GM19099 (cell line): ENCODE results near the gene RGS7.

ENCODE experiments used
- POLR2A ChIP-seq: IDR thresholded peaks from 3 replicates; pipeline ENCODE4 v1.6.1; 2011; ENCODE audit warnings: low read depth; ENCODE audit not compliant: insufficient read length; ENCODE audit errors: extremely low read depth

RGS7 gene

GRCh38 chr1:240909701-240910457 lies 447.1 kb downstream of the RGS7 start:
- no peak for TF ChIP-seq POLR2A

- no peak for TF ChIP-seq POLR2A
Measured at GRCh38 chr1:240906477-240906876, 450.5 kb downstream of the RGS7 start.

DNA sequence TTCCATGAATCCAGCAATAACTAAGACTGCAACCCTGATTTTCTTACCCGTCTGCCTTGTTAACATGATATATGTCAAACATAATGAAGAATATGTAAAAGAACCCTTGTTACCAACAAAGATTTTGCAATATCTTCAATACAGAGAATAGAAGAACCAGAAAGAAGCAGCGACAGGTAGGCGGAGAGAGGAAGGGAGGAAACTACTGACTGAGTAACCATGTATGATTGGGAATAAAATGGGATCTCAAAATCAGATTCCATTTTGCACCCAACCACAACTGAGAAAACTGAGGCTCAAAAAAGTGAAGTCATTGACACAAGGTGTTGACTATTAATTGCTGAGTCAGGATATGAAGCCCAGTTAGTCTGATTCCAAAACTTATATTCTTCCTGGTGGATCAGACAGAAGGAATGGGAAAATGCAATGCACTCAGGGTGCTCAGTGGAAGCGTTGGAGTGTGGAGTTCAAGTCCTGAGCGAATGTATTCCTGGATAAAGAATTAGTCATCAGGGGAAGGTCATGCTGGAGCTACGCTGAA lies 451.7 kb downstream of the RGS7 start:
- no peak for TF ChIP-seq POLR2A

DNA sequence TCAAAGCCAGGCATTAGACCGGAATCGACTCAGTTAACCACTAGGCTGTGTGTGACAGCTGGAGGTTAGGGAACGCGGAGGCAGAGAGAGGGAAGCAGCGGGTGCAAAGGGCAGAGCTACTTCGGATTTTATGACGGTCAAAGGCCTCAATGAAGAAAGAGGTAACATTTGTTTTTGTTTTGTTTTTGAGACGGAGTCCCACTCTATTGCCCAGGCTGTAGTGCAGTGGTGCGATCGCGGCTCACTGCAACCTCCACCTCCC lies 468.3 kb downstream of the RGS7 start:
- no peak for TF ChIP-seq POLR2A

- TF ChIP-seq POLR2A = no peak
Measured at GRCh38 chr1:240888039-240888786, 468.8 kb downstream of the RGS7 start.

DNA sequence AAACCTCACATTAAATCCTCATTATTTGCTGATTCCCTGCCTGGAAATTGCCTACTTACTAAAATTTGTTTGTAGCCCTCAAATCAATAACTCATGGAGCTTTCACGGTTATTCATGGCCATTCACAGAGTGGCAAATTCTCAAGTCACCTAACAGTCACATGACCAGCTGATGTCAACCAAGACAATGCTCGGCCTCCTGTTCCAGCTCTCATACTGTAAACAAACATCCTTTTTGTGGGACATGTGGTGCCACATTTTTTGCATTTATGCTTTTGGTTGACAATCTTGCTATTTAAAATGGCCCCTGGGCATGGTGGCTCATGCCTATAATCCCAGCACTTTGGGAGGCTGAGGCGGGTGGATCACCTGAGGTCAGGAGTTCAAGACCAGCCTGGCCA lies 473.5 kb downstream of the RGS7 start:
- TF ChIP-seq POLR2A = no peak

DNA sequence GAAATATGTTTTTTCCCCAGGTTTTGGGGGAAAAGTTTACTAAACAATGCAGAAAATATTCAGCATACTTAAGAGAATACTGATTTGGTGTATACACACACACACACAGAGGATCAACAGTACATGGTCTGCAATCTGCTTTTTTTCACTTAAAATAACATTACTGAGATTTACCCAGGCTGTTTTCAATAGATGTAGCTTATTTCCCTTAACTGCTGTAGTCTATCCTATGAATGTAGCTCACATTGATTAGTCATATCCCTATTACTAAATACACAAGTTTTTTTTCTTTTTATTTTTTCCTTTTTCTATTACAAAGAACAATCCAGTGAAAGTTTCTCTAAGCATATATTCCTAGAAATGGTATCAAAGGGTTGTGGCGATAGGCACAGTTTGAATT lies 478.4 kb downstream of the RGS7 start:
- TF ChIP-seq POLR2A = no peak

GRCh38 chr1:240877605-240878004 lies 479.4 kb downstream of the RGS7 start:
- no peak for TF ChIP-seq POLR2A

DNA sequence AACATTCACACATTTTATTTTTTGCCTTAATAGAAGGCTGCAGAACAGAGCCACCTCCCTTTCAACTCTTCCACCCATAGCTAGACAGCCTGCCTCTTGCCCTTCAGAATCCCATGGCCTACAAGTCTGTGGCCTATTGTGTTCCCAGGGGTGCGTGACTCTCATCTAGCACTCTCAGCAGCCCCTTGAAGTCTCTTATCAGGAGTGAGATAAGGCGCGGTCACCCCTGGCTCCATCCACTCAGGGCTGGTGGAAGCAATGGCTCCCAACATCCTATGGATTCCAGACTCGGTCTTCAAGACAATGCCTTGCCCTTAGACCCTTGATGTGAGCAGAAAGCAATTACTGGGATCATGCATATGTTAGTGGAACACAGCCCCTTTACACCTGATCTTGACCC lies 480.9 kb downstream of the RGS7 start:
- TF ChIP-seq POLR2A = no peak

DNA sequence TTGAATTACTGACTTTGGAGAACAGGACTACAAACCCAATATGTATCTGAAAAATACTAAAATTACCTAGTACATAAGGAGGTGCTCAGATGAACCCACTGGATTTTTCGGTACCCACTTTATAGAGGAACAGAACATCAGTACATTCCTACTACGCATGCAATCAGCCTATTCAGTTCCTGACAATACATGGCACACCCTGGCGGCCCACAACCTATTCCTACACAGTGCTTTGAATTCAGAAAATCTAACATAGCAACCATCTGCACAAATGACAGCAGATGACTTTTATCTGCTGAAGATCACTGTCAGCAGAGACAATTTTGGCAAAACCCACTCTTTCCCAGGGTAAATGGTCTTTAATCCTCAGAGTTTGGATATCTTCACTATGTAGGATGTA lies 487.9 kb downstream of the RGS7 start:
- TF ChIP-seq POLR2A = no peak

- no peak for TF ChIP-seq POLR2A
Measured at GRCh38 chr1:240866724-240867123, 490.3 kb downstream of the RGS7 start.

GRCh38 chr1:240860023-240860422 lies 497.0 kb downstream of the RGS7 start:
- no peak for TF ChIP-seq POLR2A

- TF ChIP-seq POLR2A = no peak
Measured at GRCh38 chr1:240854367-240854766, 502.6 kb downstream of the RGS7 start.

- no peak for TF ChIP-seq POLR2A
Measured at GRCh38 chr1:240847325-240847724, 509.7 kb downstream of the RGS7 start.

DNA sequence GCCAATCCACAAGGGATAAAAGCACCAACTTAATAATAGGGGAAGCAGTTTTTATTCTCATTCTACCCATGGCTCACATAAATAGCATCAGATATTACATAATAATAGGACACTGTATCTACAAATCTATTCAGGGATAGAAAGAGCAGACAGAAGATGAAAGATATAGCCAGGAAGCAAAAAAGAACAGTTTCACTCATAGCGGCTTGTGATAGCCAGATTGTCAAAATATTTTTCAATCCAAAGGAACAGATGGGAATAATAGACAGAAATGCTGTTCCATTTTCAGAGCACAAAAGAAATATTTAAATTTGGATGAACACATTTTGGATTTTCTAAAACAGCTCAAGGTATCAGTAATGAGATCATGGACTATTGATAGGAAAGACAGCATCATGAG lies 512.5 kb downstream of the RGS7 start:
- TF ChIP-seq POLR2A = no peak

DNA sequence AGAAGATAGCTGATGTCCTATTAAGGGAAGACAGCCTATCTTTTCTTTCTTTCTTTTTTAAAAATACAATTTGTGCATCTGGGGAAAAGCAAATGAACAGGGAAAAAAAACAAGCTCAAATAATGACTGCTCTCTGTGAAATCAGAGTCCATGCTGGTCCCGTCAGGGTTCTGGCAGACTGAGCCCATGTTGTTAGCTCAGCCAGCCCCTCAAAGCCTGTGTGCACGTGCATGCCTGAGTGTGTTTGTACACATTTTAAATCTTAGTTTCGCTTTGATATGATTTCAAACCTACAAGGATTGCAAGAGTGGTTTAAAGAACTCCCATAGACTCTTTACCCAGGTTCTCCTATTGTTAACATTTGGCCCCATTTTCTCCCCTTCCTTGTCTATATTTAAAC lies 513.2 kb downstream of the RGS7 start:
- TF ChIP-seq POLR2A = no peak
